HEK293 (cell line): ENCODE results near the gene TMEM88.

ENCODE experiments used
- CTCF ChIA-PET: fragments of 350-600 bp; formaldehyde crosslinking; extraction: SDS; loops from one replicate; lab custom pipeline; 2021; ENCODE audit warnings: antibody characterized with exemption; lab: Yijun Ruan, JAX
- POLR2A ChIA-PET: fragments of 300-600 bp; formaldehyde crosslinking; extraction: SDS; loops from one replicate; lab custom pipeline; 2020; ENCODE audit warnings: antibody characterized with exemption, inconsistent platforms; lab: Yijun Ruan, JAX
- H3K27ac ChIP-seq: fragments of 200-500 bp; sonication (Bioruptor generic); 2 replicates; pipeline ENCODE4 v1.5.1; 2014; ENCODE audit warnings: low read depth, low read length, control low read depth, inconsistent platforms; ENCODE audit errors: extremely low read depth
- H3K36me3 ChIP-seq, 2 experiments: fragments of 200-500 bp in 1 of 2; sonication (Bioruptor generic) in 1 of 2; 1 replicate in 1 of 2; 2 replicates in 1 of 2; pipeline ENCODE4 v1.5.1; 2014 to 2017; ENCODE audit warnings: inconsistent platforms in 2 of 2, low read length in 2 of 2; ENCODE audit not compliant: control insufficient read depth in 2 of 2, insufficient read depth in 1 of 2
- H3K4me1 ChIP-seq: fragments of 200-500 bp; sonication (Bioruptor generic); 2 replicates; pipeline ENCODE4 v1.5.1; 2014; ENCODE audit warnings: mild to moderate bottlenecking, low read length, inconsistent platforms; ENCODE audit not compliant: control insufficient read depth, insufficient read depth
- H3K4me3 ChIP-seq: 2 replicates; pipeline ENCODE4 v1.5.1; 2011; ENCODE audit warnings: low read depth, mild to moderate bottlenecking, control low read depth, low read length, moderate library complexity
- H3K9me3 ChIP-seq: fragments of 200-500 bp; sonication (Bioruptor generic); 2 replicates; pipeline ENCODE4 v1.5.1; 2014; ENCODE audit warnings: low read depth, low read length, inconsistent platforms; ENCODE audit not compliant: control insufficient read depth, insufficient read depth
- GLIS2 ChIP-seq: fragments of 450-650 bp; formaldehyde crosslinking; IDR thresholded peaks from 2 replicates; pipeline ENCODE4 v1.5.1; 2016; ENCODE audit warnings: missing biosample characterization, missing genetic modification characterization
- IKZF3 ChIP-seq: fragments of 450-650 bp; IDR thresholded peaks from 2 replicates; pipeline ENCODE4 v1.5.0; 2018; ENCODE audit warnings: missing biosample characterization, mild to moderate bottlenecking, missing genetic modification characterization, moderate library complexity
- KLF7 ChIP-seq: fragments of 450-650 bp; formaldehyde crosslinking; IDR thresholded peaks from 2 replicates; pipeline ENCODE4 v1.5.1; 2016; ENCODE audit warnings: missing biosample characterization, missing genetic modification characterization, borderline replicate concordance
- OVOL3 ChIP-seq: fragments of 450-650 bp; formaldehyde crosslinking; IDR thresholded peaks from 2 replicates; pipeline ENCODE4 v1.5.1; 2016; ENCODE audit warnings: missing biosample characterization, missing genetic modification characterization
- TRIM28 ChIP-seq: IDR thresholded peaks from 2 replicates; pipeline ENCODE4 v1.6.1; 2011; ENCODE audit warnings: low read length, control low read depth, borderline replicate concordance
- ZFP69B ChIP-seq: fragments of 450-650 bp; formaldehyde crosslinking; IDR thresholded peaks from 2 replicates; pipeline ENCODE4 v1.5.1; 2016; ENCODE audit warnings: missing biosample characterization, missing genetic modification characterization
- ZNF133 ChIP-seq: fragments of 450-650 bp; formaldehyde crosslinking; IDR thresholded peaks from 2 replicates; pipeline ENCODE4 v1.5.1; 2016; ENCODE audit warnings: missing biosample characterization, missing genetic modification characterization
- ZNF138 ChIP-seq: fragments of 450-650 bp; formaldehyde crosslinking; IDR thresholded peaks from 2 replicates; pipeline ENCODE4 v1.5.1; 2016; ENCODE audit warnings: missing biosample characterization, missing genetic modification characterization, borderline replicate concordance
- ZNF324 ChIP-seq: fragments of 450-650 bp; formaldehyde crosslinking; IDR thresholded peaks from 2 replicates; pipeline ENCODE4 v1.5.1; 2016; ENCODE audit warnings: missing biosample characterization, missing genetic modification characterization
- ZNF677 ChIP-seq: fragments of 450-650 bp; IDR thresholded peaks from 2 replicates; pipeline ENCODE4 v1.5.0; 2018; ENCODE audit warnings: missing biosample characterization, mild to moderate bottlenecking, missing genetic modification characterization, moderate library complexity
- ZNF76 ChIP-seq: fragments of 450-650 bp; formaldehyde crosslinking; IDR thresholded peaks from 2 replicates; pipeline ENCODE4; 2016; ENCODE audit warnings: low read depth, missing biosample characterization, missing genetic modification characterization, borderline replicate concordance
- TF ChIP-seq, protein P1 (sequence below): fragments of 450-650 bp; formaldehyde crosslinking; IDR thresholded peaks from 2 replicates; pipeline ENCODE4 v1.5.1; 2016; ENCODE audit warnings: missing biosample characterization, missing genetic modification characterization
- TF ChIP-seq, protein P2 (sequence below): fragments of 450-650 bp; formaldehyde crosslinking; IDR thresholded peaks from 2 replicates; pipeline ENCODE4 v1.5.1; 2016; ENCODE audit warnings: missing biosample characterization, missing genetic modification characterization
- TF ChIP-seq, protein P3 (sequence below): fragments of 450-650 bp; formaldehyde crosslinking; IDR thresholded peaks from 2 replicates; pipeline ENCODE4 v1.5.1; 2016; ENCODE audit warnings: missing biosample characterization, missing genetic modification characterization

The TMEM88 gene

DNA sequence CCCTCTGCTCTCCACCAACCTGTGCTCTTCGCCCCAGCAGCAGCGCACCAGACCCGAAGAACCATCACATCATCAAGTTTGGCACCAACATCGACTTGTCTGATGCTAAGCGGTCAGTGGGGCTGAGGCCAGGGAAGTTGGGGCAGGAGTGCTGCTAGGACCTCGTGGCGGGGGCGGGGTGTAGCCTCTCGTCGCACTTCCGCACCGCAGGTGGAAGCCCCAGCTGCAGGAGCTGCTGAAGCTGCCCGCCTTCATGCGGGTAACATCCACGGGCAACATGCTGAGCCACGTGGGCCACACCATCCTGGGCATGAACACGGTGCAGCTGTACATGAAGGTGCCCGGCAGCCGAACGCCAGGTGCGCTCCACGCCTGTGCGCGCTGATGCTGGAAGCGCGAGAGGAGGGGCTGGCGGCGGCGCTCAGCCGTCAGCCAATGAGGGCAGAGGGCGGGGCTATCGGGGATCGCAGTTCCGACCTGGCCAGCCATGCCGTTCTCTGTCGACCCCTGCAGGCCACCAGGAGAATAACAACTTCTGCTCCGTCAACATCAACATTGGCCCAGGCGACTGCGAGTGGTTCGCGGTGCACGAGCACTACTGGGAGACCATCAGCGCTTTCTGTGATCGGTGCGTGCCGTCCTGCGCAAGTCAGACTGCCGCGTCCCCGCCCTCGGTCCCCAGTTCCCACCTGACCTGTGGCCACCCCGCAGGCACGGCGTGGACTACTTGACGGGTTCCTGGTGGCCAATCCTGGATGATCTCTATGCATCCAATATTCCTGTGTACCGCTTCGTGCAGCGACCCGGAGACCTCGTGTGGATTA, 3.2 kb upstream of the TMEM88 start (continued):
- TF ChIP-seq, protein P1, sequence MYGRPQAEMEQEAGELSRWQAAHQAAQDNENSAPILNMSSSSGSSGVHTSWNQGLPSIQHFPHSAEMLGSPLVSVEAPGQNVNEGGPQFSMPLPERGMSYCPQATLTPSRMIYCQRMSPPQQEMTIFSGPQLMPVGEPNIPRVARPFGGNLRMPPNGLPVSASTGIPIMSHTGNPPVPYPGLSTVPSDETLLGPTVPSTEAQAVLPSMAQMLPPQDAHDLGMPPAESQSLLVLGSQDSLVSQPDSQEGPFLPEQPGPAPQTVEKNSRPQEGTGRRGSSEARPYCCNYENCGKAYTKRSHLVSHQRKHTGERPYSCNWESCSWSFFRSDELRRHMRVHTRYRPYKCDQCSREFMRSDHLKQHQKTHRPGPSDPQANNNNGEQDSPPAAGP (tag by site-specific recombination) = no peak; the same call in 1 of the 2 replicates
- TF ChIP-seq KLF7 (tag by site-specific recombination) (no peak), ZNF76 (tag by site-specific recombination) (0 out of 2 replicates have a peak, but pooled peaks have one; percentile 30), GLIS2 (no peak), ZNF138 (no peak), ZFP69B (tag by site-specific recombination) (no peak), ZNF133 (tag by site-specific recombination) (no peak), ZNF677 (no peak)
- TF ChIP-seq, protein P2, sequence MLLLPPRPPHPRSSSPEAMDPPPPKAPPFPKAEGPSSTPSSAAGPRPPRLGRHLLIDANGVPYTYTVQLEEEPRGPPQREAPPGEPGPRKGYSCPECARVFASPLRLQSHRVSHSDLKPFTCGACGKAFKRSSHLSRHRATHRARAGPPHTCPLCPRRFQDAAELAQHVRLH (tag by site-specific recombination) = no peak

DNA sequence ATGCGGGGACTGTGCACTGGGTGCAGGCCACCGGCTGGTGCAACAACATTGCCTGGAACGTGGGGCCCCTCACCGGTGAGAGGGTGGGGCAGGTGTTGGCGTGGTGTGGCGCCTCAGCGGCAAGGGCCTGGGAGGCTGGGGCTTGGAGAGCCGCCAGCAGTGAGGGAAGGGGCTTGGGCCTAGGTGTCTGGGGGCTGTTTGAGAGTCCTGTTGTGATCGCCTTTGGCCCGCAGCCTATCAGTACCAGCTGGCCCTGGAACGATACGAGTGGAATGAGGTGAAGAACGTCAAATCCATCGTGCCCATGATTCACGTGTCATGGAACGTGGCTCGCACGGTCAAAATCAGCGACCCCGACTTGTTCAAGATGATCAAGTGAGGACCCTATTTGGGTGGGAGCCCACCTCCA, 2.6 kb upstream of the TMEM88 start:
- ChIA-PET CTCF (interaction anchor here (2.6 to 2.8 kb wide), 2 partner anchors 27 to 29 kb away, joined by 10 to 17 read pairs; no protein-coding TSS in a partner anchor), POLR2A (no interaction called here)
- Histone ChIP-seq H3K36me3 (peaks cover 11 to 61% of the 10 kb centered on the region in 2 experiments), H3K27ac (no peak overlapping the region), H3K4me1 (peaks cover 5% of the 10 kb centered on the region; the same call in 1 of the 2 replicates), H3K9me3 (no peaks in the 10 kb centered on the region), H3K4me3 (no peak overlapping the region)
- no peak for TF ChIP-seq TRIM28
- TF ChIP-seq, protein P1 (tag by site-specific recombination) = no peak
- TF ChIP-seq, protein P3, sequence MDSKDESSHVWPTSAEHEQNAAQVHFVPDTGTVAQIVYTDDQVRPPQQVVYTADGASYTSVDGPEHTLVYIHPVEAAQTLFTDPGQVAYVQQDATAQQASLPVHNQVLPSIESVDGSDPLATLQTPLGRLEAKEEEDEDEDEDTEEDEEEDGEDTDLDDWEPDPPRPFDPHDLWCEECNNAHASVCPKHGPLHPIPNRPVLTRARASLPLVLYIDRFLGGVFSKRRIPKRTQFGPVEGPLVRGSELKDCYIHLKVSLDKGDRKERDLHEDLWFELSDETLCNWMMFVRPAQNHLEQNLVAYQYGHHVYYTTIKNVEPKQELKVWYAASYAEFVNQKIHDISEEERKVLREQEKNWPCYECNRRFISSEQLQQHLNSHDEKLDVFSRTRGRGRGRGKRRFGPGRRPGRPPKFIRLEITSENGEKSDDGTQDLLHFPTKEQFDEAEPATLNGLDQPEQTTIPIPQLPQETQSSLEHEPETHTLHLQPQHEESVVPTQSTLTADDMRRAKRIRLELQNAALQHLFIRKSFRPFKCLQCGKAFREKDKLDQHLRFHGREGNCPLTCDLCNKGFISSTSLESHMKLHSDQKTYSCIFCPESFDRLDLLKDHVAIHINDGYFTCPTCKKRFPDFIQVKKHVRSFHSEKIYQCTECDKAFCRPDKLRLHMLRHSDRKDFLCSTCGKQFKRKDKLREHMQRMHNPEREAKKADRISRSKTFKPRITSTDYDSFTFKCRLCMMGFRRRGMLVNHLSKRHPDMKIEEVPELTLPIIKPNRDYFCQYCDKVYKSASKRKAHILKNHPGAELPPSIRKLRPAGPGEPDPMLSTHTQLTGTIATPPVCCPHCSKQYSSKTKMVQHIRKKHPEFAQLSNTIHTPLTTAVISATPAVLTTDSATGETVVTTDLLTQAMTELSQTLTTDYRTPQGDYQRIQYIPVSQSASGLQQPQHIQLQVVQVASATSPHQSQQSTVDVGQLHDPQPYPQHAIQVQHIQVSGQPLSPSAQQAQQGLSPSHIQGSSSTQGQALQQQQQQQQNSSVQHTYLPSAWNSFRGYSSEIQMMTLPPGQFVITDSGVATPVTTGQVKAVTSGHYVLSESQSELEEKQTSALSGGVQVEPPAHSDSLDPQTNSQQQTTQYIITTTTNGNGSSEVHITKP (tag by site-specific recombination) = no peak
- no peak for TF ChIP-seq ZNF324 (tag by site-specific recombination)
- no peak for TF ChIP-seq OVOL3 (tag by site-specific recombination)

DNA sequence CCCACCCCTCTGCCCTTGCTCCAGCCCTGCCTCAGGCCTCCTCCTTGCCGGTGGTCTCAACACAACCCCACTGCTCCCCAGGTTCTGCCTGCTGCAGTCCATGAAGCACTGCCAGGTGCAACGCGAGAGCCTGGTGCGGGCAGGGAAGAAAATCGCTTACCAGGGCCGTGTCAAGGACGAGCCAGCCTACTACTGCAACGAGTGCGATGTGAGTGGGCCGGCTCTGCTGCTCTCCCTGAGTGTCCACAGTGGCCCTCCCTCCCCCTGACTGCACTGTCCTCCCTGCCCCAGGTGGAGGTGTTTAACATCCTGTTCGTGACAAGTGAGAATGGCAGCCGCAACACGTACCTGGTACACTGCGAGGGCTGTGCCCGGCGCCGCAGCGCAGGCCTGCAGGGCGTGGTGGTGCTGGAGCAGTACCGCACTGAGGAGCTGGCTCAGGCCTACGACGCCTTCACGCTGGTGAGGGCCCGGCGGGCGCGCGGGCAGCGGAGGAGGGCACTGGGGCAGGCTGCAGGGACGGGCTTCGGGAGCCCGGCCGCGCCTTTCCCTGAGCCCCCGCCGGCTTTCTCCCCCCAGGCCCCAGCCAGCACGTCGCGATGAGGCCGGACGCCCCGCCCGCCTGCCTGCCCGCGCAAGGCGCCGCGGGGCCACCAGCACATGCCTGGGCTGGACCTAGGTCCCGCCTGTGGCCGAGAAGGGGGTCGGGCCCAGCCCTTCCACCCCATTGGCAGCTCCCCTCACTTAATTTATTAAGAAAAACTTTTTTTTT, 1.8 kb upstream of the TMEM88 start:
- ChIA-PET POLR2A (interaction anchor here (1.0 kb wide), 1 partner anchor 8 kb away, joined by 7 read pairs; no protein-coding TSS in a partner anchor), CTCF (interaction anchor here (0.7 to 2.8 kb wide), 2 partner anchors 28 to 60 kb away, joined by 3 to 17 read pairs; no protein-coding TSS in a partner anchor)
- TF ChIP-seq GLIS2 (peak; percentile 52), IKZF3 (no peak)
- Histone ChIP-seq H3K27ac (no peak overlapping the region), H3K4me3 (no peak overlapping the region), H3K4me1 (peaks cover 5% of the 10 kb centered on the region; the same call in 1 of the 2 replicates), H3K36me3 (peaks cover 10 to 56% of the 10 kb centered on the region in 2 experiments; a peak in 2 of 3 replicates), H3K9me3 (no peaks in the 10 kb centered on the region)
